Activated CD8-positive, alpha-beta T cell treated with anti-CD3 and anti-CD28 coated beads for 36 hours (primary cell): ENCODE data around the gene BRI3BP. TPM values are rescaled to one million over a fixed set of nuclear protein-coding genes. Genes with fewer than 3 reads are reported as not detected.

Experiments used
- ATAC-seq: fragments of 200-7000 bp; cut with Tn5 transposase; one replicate; pipeline ENCODE4 v1.10.0; 2021; ENCODE audit warnings: mild to moderate bottlenecking, moderate library complexity
- CTCF ChIA-PET: fragments of 350-600 bp; sonication (Branson Sonifier 250); formaldehyde crosslinking; loops from one replicate; lab custom pipeline; 2021; ENCODE audit warnings: antibody characterized with exemption; lab: Charles Lee
- POLR2A ChIA-PET: fragments of 350-600 bp; sonication (Branson Sonifier 250); formaldehyde crosslinking; loops from one replicate; lab custom pipeline; 2021; ENCODE audit warnings: antibody characterized with exemption; lab: Charles Lee
- DNase-seq: peaks from one replicate; pipeline ENCODE4 v3.0.0-alpha.2; 2020
- H3K27ac Mint-ChIP-seq: one replicate; pipeline ENCODE4 v1.8.0; 2021; ENCODE audit warnings: mild to moderate bottlenecking, mixed read lengths
- H3K27me3 Mint-ChIP-seq: one replicate; pipeline ENCODE4 v1.8.0; 2021; ENCODE audit warnings: mixed read lengths
- H3K36me3 Mint-ChIP-seq: one replicate; pipeline ENCODE4 v1.8.0; 2021; ENCODE audit warnings: low read depth, mixed read lengths
- H3K4me1 Mint-ChIP-seq: one replicate; pipeline ENCODE4 v1.8.0; 2021; ENCODE audit warnings: low read depth, mixed read lengths
- H3K4me3 Mint-ChIP-seq: one replicate; pipeline ENCODE4 v1.8.0; 2021; ENCODE audit warnings: mild to moderate bottlenecking, moderate library complexity, mixed read lengths
- H3K9me3 Mint-ChIP-seq: one replicate; pipeline ENCODE4 v1.8.0; 2021; ENCODE audit warnings: mixed read lengths
- intact Hi-C: fragments of 100-400 bp; cut with micrococcal nuclease; formaldehyde crosslinking; loops from one replicate; pipeline ENCODE4 v1.10.0; 2022
- total RNA-seq, 2 experiments: library from RNA; stranded (reverse); gene quantifications; one replicate each; pipeline ENCODE4 v1.2.3, GENCODE V29; 2021
- TF ChIP-seq, protein P1 (sequence below): fragments of 200-600 bp; IDR thresholded peaks from one replicate; pipeline ENCODE4 v1.8.0; 2022; ENCODE audit warnings: antibody characterized with exemption, mild to moderate bottlenecking

Gene BRI3BP
- total RNA-seq, 2 experiments from 2014 or later: 22.1 to 22.3 TPM

DNA sequence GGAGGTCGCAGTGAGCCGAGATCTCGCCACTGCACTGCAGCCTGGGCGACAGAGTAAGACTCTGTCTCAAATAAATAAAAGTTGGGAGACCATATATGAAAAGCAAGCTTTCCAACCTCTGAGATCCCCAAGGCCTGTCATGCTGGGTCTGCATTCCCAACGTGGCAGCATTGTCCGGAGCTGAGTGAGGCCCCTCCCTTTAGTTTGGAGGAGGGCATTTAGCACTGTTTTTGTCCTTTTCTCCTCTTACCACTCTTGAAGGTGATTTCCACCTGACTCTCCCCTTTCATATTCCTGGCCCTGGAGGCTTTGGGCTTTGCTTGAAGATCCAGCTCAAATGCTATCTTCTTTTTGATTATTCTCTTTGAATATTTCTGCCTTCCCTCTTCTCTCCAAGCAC is 74.9 kb downstream of the BRI3BP start:
- TF ChIP-seq, protein P1, sequence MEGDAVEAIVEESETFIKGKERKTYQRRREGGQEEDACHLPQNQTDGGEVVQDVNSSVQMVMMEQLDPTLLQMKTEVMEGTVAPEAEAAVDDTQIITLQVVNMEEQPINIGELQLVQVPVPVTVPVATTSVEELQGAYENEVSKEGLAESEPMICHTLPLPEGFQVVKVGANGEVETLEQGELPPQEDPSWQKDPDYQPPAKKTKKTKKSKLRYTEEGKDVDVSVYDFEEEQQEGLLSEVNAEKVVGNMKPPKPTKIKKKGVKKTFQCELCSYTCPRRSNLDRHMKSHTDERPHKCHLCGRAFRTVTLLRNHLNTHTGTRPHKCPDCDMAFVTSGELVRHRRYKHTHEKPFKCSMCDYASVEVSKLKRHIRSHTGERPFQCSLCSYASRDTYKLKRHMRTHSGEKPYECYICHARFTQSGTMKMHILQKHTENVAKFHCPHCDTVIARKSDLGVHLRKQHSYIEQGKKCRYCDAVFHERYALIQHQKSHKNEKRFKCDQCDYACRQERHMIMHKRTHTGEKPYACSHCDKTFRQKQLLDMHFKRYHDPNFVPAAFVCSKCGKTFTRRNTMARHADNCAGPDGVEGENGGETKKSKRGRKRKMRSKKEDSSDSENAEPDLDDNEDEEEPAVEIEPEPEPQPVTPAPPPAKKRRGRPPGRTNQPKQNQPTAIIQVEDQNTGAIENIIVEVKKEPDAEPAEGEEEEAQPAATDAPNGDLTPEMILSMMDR: no peak
- ATAC-seq (no peak), DNase-seq (no peak)
- Mint-ChIP-seq H3K9me3 (no peaks in the 10 kb centered on the region), H3K36me3 (peaks cover 2% of the 10 kb centered on the region), H3K4me1 (peaks cover 15% of the 10 kb centered on the region), H3K4me3 (no peak overlapping the region), H3K27me3 (no peaks in the 10 kb centered on the region), H3K27ac (no peak overlapping the region)
- ChIA-PET POLR2A (no interaction called here), CTCF (no interaction called here)
- intact Hi-C loops: no loop called here

DNA sequence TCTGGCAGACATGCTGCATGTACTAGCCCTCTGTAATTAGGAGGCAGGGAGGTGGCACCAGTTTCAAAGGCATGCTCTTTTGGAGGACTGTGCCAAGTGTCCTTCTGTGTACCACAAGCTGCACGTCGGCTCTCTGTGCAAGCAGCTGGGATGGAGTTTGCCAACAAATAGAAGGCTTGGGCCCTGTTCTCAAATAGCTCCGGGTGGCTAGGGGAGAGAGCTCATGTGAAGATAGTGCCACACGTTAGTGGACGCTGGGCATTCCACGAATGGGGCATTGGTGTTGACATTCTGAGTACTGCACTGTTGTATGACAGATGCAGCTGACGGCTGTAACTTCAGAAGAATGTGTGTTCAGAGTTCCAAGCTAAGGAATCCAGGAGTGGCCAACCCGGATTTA is 76.2 kb downstream of the BRI3BP start:
- H3K27ac Mint-ChIP-seq: no peak overlapping the region
- peaks cover 4% of the 10 kb centered on the region for H3K36me3 Mint-ChIP-seq
- DNase-seq: no peak
- H3K4me1 Mint-ChIP-seq: peaks cover 11% of the 10 kb centered on the region
- H3K27me3 Mint-ChIP-seq: no peaks in the 10 kb centered on the region
- no peak overlapping the region for H3K4me3 Mint-ChIP-seq
- ATAC-seq: no peak
- POLR2A ChIA-PET: interaction anchor here (0.8 kb wide), 1 partner anchor 11 kb away, joined by 3 read pairs; no protein-coding TSS in a partner anchor
- TF ChIP-seq, protein P1: no peak
- CTCF ChIA-PET: no interaction called here
- H3K9me3 Mint-ChIP-seq: no peaks in the 10 kb centered on the region
- intact Hi-C loops: no loop called here

DNA sequence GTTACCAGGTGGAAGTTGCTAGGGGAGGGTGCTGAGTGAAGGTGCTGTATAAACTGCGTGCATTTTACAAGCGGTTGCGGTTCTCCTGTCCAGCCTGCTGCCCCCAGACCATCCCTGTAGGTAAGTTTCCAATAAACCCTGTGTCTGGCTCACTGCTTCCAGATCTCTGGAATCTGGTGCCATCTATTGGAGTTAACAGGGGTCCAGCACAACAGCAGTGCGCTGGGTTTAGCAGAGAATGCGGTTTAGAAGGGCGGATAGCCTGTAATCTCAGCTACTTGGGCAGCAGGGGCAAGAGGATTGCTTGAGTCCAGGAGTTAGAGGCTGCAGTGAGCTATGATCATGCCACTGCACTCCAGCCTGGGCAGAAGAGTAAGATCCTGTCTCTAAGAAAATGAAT is 76.7 kb downstream of the BRI3BP start:
- TF ChIP-seq, protein P1: no peak
- H3K4me3 Mint-ChIP-seq: no peak overlapping the region
- intact Hi-C loops: no loop called here
- peaks cover 4% of the 10 kb centered on the region for H3K36me3 Mint-ChIP-seq
- ChIA-PET CTCF (no interaction called here), POLR2A (interaction anchor here (0.8 to 1.4 kb wide), 2 partner anchors 11 to 159 kb away, joined by 3 read pairs; no protein-coding TSS in a partner anchor)
- no peaks in the 10 kb centered on the region for H3K9me3 Mint-ChIP-seq
- ATAC-seq: no peak
- DNase-seq: no peak
- no peak overlapping the region for H3K27ac Mint-ChIP-seq
- H3K4me1 Mint-ChIP-seq: peaks cover 9% of the 10 kb centered on the region
- H3K27me3 Mint-ChIP-seq: no peaks in the 10 kb centered on the region

DNA sequence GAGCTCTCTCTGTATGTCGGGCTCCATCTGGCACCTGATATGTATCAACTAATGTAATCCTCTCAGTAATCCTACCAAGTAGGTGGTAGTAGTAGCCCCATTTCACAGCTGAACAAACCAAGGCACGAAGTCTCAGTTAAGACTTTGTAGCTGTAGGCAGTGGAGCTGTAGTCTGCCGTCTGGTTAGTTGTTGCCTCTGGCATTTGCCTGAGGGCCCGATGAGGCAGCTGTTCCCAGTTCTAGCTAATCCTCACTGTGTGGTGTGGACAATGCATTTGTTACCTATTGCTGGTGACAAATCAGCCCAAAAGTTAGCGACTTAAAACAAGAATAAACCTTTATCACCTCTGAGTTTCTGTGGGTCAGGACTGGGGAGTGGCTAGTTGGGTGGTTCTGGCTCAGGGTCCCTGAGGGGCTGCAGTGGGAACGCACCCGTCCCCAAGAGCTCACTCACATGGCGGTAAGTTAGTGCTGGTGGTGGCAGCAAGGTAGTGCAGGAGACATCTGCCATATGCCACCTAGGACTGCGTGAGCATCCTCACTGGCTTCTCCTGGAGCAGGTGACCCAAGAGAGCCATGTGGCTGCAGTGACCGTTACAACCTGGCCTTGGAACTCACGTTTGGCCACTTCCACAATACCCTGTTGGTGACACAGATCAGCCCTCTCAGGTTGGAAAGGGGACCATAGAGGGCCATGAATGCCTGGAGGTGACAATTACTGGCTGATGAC is 77.4 kb downstream of the BRI3BP start:
- Mint-ChIP-seq H3K4me3 (no peak overlapping the region), H3K9me3 (no peaks in the 10 kb centered on the region), H3K36me3 (peaks cover 5% of the 10 kb centered on the region), H3K27me3 (no peaks in the 10 kb centered on the region), H3K27ac (no peak overlapping the region), H3K4me1 (peaks cover 9% of the 10 kb centered on the region)
- ATAC-seq (no peak), DNase-seq (no peak)
- TF ChIP-seq, protein P1: no peak
- ChIA-PET CTCF (no interaction called here), POLR2A (interaction anchor here (1.4 kb wide), 1 partner anchor 160 kb away, joined by 3 read pairs; no protein-coding TSS in a partner anchor)
- intact Hi-C loops: no loop called here

DNA sequence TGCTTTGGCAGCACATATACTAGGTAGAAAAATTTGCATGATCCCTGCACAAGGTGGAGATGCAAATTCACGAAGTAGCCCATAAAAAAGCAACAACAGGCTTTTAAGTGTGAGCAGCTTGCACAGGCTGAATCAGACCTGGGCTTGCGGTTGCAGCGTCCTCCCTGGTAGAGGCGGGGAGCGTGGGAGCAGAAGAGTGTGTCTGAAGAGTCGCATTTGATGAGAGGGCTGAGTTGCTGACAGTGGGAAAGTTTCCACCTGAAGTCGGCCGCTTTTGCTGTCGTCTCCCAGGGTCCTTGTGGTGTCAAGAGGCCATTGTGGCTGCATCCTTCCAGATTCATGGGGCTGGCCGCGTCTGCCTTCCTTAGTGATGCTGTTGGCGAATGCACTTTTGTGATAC is 78.0 kb downstream of the BRI3BP start:
- CTCF ChIA-PET: no interaction called here

More for the DNA sequence above, 78.0 kb downstream of the BRI3BP start:
- intact Hi-C loops: no loop called here
- ATAC-seq (no peak), DNase-seq (no peak)
- no peak overlapping the region for H3K4me3 Mint-ChIP-seq
- POLR2A ChIA-PET: interaction anchor here (1.4 kb wide), 1 partner anchor 161 kb away, joined by 3 read pairs; no protein-coding TSS in a partner anchor
- H3K4me1 Mint-ChIP-seq: peaks cover 9% of the 10 kb centered on the region
- H3K9me3 Mint-ChIP-seq: no peaks in the 10 kb centered on the region
- no peak overlapping the region for H3K27ac Mint-ChIP-seq
- TF ChIP-seq, protein P1: no peak
- no peaks in the 10 kb centered on the region for H3K27me3 Mint-ChIP-seq
- H3K36me3 Mint-ChIP-seq: peaks cover 11% of the 10 kb centered on the region
